Tibial nerve (tissue), 4 donors: ENCODE measurements around the gene C7orf57. TPM values are rescaled to one million over a fixed set of nuclear protein-coding genes. Genes with fewer than 3 reads are reported as not detected.

Experiments used
- DNase-seq, 2 donors: peaks; one replicate each; pipeline ENCODE4 v3.0.0-alpha.2; 2019; ENCODE audit warnings: low spot score in 2 of 2
- H3K27ac ChIP-seq, 4 donors: fragments of 200-600 bp; sonication (generic) in 3 of 4; one replicate each; pipeline ENCODE4 v1.5.1; 2017 to 2019; ENCODE audit warnings: mild to moderate bottlenecking in 1 of 4
- H3K27me3 ChIP-seq, 2 donors: fragments of 200-600 bp; sonication (generic) in 1 of 2; one replicate each; pipeline versions ENCODE4 v1.5.1 to v1.6.0; 2017 to 2019
- H3K36me3 ChIP-seq, 3 donors: fragments of 200-600 bp; sonication (generic); one replicate each; pipeline ENCODE4 v1.5.1; 2018 to 2019
- H3K4me1 ChIP-seq, 4 donors: fragments of 200-600 bp; sonication (generic) in 3 of 4; one replicate each; pipeline ENCODE4 v1.5.1; 2017 to 2019
- H3K4me3 ChIP-seq, 4 donors: fragments of 200-600 bp; sonication (generic) in 3 of 4; one replicate each; pipeline ENCODE4 v1.5.1; 2017 to 2019; ENCODE audit warnings: mild to moderate bottlenecking in 1 of 4, moderate library complexity in 1 of 4
- H3K9me3 ChIP-seq, 4 donors: fragments of 200-600 bp; sonication (generic) in 3 of 4; one replicate each; pipeline ENCODE4 v1.5.1; 2017 to 2019
- CTCF ChIP-seq, 5 experiments: fragments of 200-600 bp in 3 of 5; fragments of 450-650 bp in 2 of 5; sonication (generic) in 3 of 5; IDR thresholded peaks; one replicate each; pipeline ENCODE4 v1.5.1; 2016 to 2019; ENCODE audit warnings: antibody characterized with exemption in 5 of 5, mild to moderate bottlenecking in 3 of 5, moderate library complexity in 2 of 5
- EP300 ChIP-seq, 2 donors: sonication (generic); formaldehyde crosslinking; IDR thresholded peaks; one replicate each; pipeline ENCODE4 v1.6.1; 2017; ENCODE audit warnings: antibody characterized with exemption in 2 of 2, mild to moderate bottlenecking in 1 of 2
- POLR2A ChIP-seq, 2 donors: fragments of 450-650 bp; IDR thresholded peaks; one replicate each; pipeline ENCODE4 v1.6.1; 2017; ENCODE audit warnings: antibody characterized with exemption in 2 of 2, mild to moderate bottlenecking in 2 of 2, moderate library complexity in 2 of 2
- WGBS, 2 donors: methylation state at CpG; one replicate each; pipeline ENCODE4 v1.1.5; 2018; 5-methylcytosine and 5-hydroxymethylcytosine counted together
- total RNA-seq, 4 donors: library from RNA; depleted of rRNA; stranded (reverse); fragments of >200 nt; gene quantifications; one replicate each; pipeline ENCODE4 v1.1.0, GENCODE V29; 2016

C7orf57 gene
- total RNA-seq, 4 donors from 2014 or later: 0.21 to 0.66 (median 0.60) TPM; not detected in 1

- no peaks in the 10 kb centered on the region for H3K36me3 ChIP-seq
- H3K4me1 ChIP-seq: no peaks in the 10 kb centered on the region
- no peak overlapping the region for H3K27ac ChIP-seq
- peaks cover 0 to 18% (median 0%) of the 10 kb centered on the region in 4 donors for H3K9me3 ChIP-seq
- no peaks in the 10 kb centered on the region for H3K27me3 ChIP-seq
- WGBS, 2 donors: 76 to 81% methylated on average over 5 of the region's 5 CpGs
- no peak overlapping the region for H3K4me3 ChIP-seq
- no peak for DNase-seq
- no peak for TF ChIP-seq CTCF (IDR thresholded peaks at IDR 0.05)
- no peak for TF ChIP-seq EP300 (IDR thresholded peaks at IDR 0.05)
- TF ChIP-seq POLR2A (IDR thresholded peaks at IDR 0.05): no peak
Measured at GRCh38 chr7:48059706-48060105, 24.4 kb downstream of the C7orf57 start.

- Histone ChIP-seq H3K4me1 (no peaks in the 10 kb centered on the region), H3K27me3 (no peaks in the 10 kb centered on the region), H3K27ac (no peak overlapping the region), H3K9me3 (no peaks in the 10 kb centered on the region), H3K4me3 (no peak overlapping the region), H3K36me3 (no peaks in the 10 kb centered on the region)
- no peak for DNase-seq
- WGBS, 2 donors: 87 to 98% methylated on average over 1 of the region's 1 CpG
- no peak for TF ChIP-seq POLR2A (IDR thresholded peaks at IDR 0.05)
- no peak for TF ChIP-seq EP300 (IDR thresholded peaks at IDR 0.05)
- TF ChIP-seq CTCF (IDR thresholded peaks at IDR 0.05): no peak
Measured at GRCh38 chr7:48063985-48064384, 28.6 kb downstream of the C7orf57 start.

- no peak overlapping the region for H3K27ac ChIP-seq
- H3K36me3 ChIP-seq: no peaks in the 10 kb centered on the region
- 93 to 96% methylated on average over 2 of the region's 2 CpGs for WGBS, 2 donors
- peaks cover 0 to 3% (median 0%) of the 10 kb centered on the region in 4 donors for H3K9me3 ChIP-seq
- no peaks in the 10 kb centered on the region for H3K27me3 ChIP-seq
- no peak for TF ChIP-seq POLR2A (IDR thresholded peaks at IDR 0.05)
- TF ChIP-seq CTCF (IDR thresholded peaks at IDR 0.05): no peak
- no peak for TF ChIP-seq EP300 (IDR thresholded peaks at IDR 0.05)
- H3K4me1 ChIP-seq: no peaks in the 10 kb centered on the region
- no peak for DNase-seq
- no peak overlapping the region for H3K4me3 ChIP-seq
Measured at GRCh38 chr7:48067475-48067874, 32.1 kb downstream of the C7orf57 start.

GRCh38 chr7:48074204-48074654 lies 38.9 kb downstream of the C7orf57 start:
- Histone ChIP-seq H3K27ac (no peak overlapping the region), H3K4me3 (no peak overlapping the region), H3K9me3 (peaks cover 0 to 3% (median 0%) of the 10 kb centered on the region in 4 donors), H3K36me3 (no peaks in the 10 kb centered on the region), H3K27me3 (no peaks in the 10 kb centered on the region), H3K4me1 (no peaks in the 10 kb centered on the region)
- DNase-seq: no peak
- TF ChIP-seq EP300 (IDR thresholded peaks at IDR 0.05): no peak
- TF ChIP-seq POLR2A (IDR thresholded peaks at IDR 0.05): no peak
- no peak for TF ChIP-seq CTCF (IDR thresholded peaks at IDR 0.05)

GRCh38 chr7:48077423-48077822 lies 42.1 kb downstream of the C7orf57 start:
- 88 to 92% methylated on average over 1 of the region's 1 CpG for WGBS, 2 donors
- no peak for TF ChIP-seq POLR2A (IDR thresholded peaks at IDR 0.05)
- TF ChIP-seq EP300 (IDR thresholded peaks at IDR 0.05): no peak
- TF ChIP-seq CTCF (IDR thresholded peaks at IDR 0.05): no peak
- H3K27me3 ChIP-seq: no peaks in the 10 kb centered on the region
- no peak overlapping the region for H3K4me3 ChIP-seq
- no peaks in the 10 kb centered on the region for H3K9me3 ChIP-seq
- H3K36me3 ChIP-seq: no peaks in the 10 kb centered on the region
- H3K27ac ChIP-seq: no peak overlapping the region
- no peaks in the 10 kb centered on the region for H3K4me1 ChIP-seq
- DNase-seq: no peak
